Caco-2 (cell line): ENCODE measurements around the gene NMNAT3. TPM values are rescaled to one million over a fixed set of nuclear protein-coding genes. Genes with fewer than 3 reads are reported as not detected.
"Not testable (repeated sequence)": the region's sequence is repeated elsewhere in the genome, so short reads cannot be mapped to it uniquely, and the experiment has no call there.

Source experiments
- BruUV-seq: library from RNA; stranded (reverse); fragments of 400-500 nt; replicated peaks from 2 replicates; lab custom pipeline; 2021; lab: Mats Ljungman, UMichigan
- CTCF ChIA-PET: fragments of 300-600 bp; sonication (Branson Sonifier 250); formaldehyde crosslinking; loops from one replicate; lab custom pipeline; 2022; ENCODE audit warnings: antibody characterized with exemption; lab: Charles Lee
- POLR2A ChIA-PET: fragments of 300-600 bp; sonication (Branson Sonifier 250); formaldehyde crosslinking; loops from one replicate; lab custom pipeline; 2022; ENCODE audit warnings: antibody characterized with exemption; lab: Charles Lee
- DNase-seq, 2 experiments: peaks; one replicate each; pipeline versions ENCODE4 v3.0.0 to v3.0.0-alpha.2; 2020 to 2022
- H3K27me3 ChIP-seq: replicated peaks from 2 replicates; pipeline ENCODE4 v1.6.0; 2011; ENCODE audit warnings: low read length; ENCODE audit not compliant: control insufficient read depth, insufficient read depth
- H3K36me3 ChIP-seq: 2 replicates; pipeline ENCODE4 v1.5.1; 2011; ENCODE audit warnings: low read length; ENCODE audit not compliant: control insufficient read depth, insufficient read depth
- H3K4me1 ChIP-seq: fragments of 250-450 bp; sonication (Bioruptor Pico); 2 replicates; pipeline ENCODE4 v1.5.1; 2020; ENCODE audit warnings: mild to moderate bottlenecking
- H3K4me3 ChIP-seq: 2 replicates; pipeline ENCODE4 v1.5.1; 2011; ENCODE audit warnings: low read depth, mild to moderate bottlenecking, control low read depth, low read length
- H3K9me3 ChIP-seq: fragments of 250-450 bp; sonication (Bioruptor Pico); 2 replicates; pipeline ENCODE4 v1.5.1; 2020; ENCODE audit warnings: mild to moderate bottlenecking, moderate library complexity
- H3K27ac Mint-ChIP-seq: one replicate; pipeline ENCODE4 v1.8.0; 2022; ENCODE audit warnings: mixed read lengths; ENCODE audit not compliant: unreplicated experiment
- H3K27me3 Mint-ChIP-seq: one replicate; pipeline ENCODE4 v1.8.0; 2022; ENCODE audit warnings: mixed read lengths; ENCODE audit not compliant: insufficient read depth, unreplicated experiment
- H3K36me3 Mint-ChIP-seq: one replicate; pipeline ENCODE4 v1.8.0; 2022; ENCODE audit warnings: mild to moderate bottlenecking, mixed read lengths; ENCODE audit not compliant: insufficient read depth, unreplicated experiment
- H3K4me1 Mint-ChIP-seq: one replicate; pipeline ENCODE4 v1.8.0; 2022; ENCODE audit warnings: low read depth, mixed read lengths; ENCODE audit not compliant: unreplicated experiment
- H3K4me3 Mint-ChIP-seq: one replicate; pipeline ENCODE4 v1.8.0; 2022; ENCODE audit warnings: mild to moderate bottlenecking, moderate library complexity, mixed read lengths; ENCODE audit not compliant: unreplicated experiment
- H3K9me3 Mint-ChIP-seq: one replicate; pipeline ENCODE4 v1.8.0; 2022; ENCODE audit warnings: mixed read lengths; ENCODE audit not compliant: unreplicated experiment
- intact Hi-C: fragments of 100-400 bp; cut with micrococcal nuclease; formaldehyde crosslinking; loops from one replicate; pipeline ENCODE4 v1.10.0; 2022; ENCODE audit not compliant: unreplicated experiment
- total RNA-seq: library from RNA; stranded (reverse); gene quantifications from 2 replicates; pipeline ENCODE4 v1.2.3, GENCODE V29; 2022
- TF ChIP-seq, protein P1 (sequence below), 2 experiments: fragments of 200-600 bp in 1 of 2; IDR thresholded peaks; 1 replicate in 1 of 2; 2 replicates in 1 of 2; pipeline versions ENCODE4 v1.5.1 to v1.8.0; 2011 to 2022; ENCODE audit warnings: antibody characterized with exemption in 1 of 2, control low read depth in 1 of 2, inconsistent platforms in 1 of 2, low read depth in 1 of 2, low read length in 1 of 2, mild to moderate bottlenecking in 1 of 2, moderate library complexity in 1 of 2; ENCODE audit not compliant: insufficient read depth in 1 of 2, severe bottlenecking in 1 of 2, unreplicated experiment in 1 of 2

NMNAT3 gene
- total RNA-seq, 1 experiment from 2014 or later = 17.6 TPM

DNA sequence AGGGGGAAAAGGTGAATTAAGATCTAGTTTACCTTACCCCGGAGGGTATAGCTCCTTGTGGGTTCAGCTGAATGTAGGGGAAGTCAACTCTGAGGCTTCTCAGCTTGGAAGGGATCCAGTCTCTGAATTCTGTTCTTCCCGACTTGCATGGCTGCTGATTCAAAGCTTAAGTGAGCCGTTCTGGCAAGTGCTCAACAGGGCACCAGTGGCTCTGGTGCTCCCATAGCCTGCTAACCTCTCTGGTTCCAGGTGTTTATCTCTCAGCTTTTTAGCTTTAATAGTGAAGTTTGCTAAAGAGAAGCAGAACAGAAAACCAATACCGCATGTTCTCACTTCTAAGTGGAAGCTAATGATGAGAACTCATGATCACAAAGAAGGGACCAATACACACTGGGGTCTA is 92.0 kb downstream of the NMNAT3 start:
- no peaks in the 10 kb centered on the region for H3K36me3 ChIP-seq
- POLR2A ChIA-PET = no interaction called here
- no TSS peak for BruUV-seq
- Mint-ChIP-seq H3K4me3 (no peak overlapping the region), H3K9me3 (no peaks in the 10 kb centered on the region), H3K27me3 (no peaks in the 10 kb centered on the region), H3K27ac (no peak overlapping the region), H3K4me1 (peaks cover 12% of the 10 kb centered on the region), H3K36me3 (peaks cover 14% of the 10 kb centered on the region)
- intact Hi-C loops = no loop called here
- H3K4me3 ChIP-seq = no peak overlapping the region
- DNase-seq = no peak
- no peaks in the 10 kb centered on the region for H3K27me3 ChIP-seq
- TF ChIP-seq, protein P1, sequence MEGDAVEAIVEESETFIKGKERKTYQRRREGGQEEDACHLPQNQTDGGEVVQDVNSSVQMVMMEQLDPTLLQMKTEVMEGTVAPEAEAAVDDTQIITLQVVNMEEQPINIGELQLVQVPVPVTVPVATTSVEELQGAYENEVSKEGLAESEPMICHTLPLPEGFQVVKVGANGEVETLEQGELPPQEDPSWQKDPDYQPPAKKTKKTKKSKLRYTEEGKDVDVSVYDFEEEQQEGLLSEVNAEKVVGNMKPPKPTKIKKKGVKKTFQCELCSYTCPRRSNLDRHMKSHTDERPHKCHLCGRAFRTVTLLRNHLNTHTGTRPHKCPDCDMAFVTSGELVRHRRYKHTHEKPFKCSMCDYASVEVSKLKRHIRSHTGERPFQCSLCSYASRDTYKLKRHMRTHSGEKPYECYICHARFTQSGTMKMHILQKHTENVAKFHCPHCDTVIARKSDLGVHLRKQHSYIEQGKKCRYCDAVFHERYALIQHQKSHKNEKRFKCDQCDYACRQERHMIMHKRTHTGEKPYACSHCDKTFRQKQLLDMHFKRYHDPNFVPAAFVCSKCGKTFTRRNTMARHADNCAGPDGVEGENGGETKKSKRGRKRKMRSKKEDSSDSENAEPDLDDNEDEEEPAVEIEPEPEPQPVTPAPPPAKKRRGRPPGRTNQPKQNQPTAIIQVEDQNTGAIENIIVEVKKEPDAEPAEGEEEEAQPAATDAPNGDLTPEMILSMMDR (IDR thresholded peaks at IDR 0.05; ENCODE audit: insufficient read depth in 1 of 2, low read depth in 1 of 2, low read length in 1 of 2, severe bottlenecking in 1 of 2, unreplicated experiment in 1 of 2) = no peak
- CTCF ChIA-PET = no interaction called here
- no peaks in the 10 kb centered on the region; the same call in 1 of the 2 replicates for H3K4me1 ChIP-seq
- no peaks in the 10 kb centered on the region for H3K9me3 ChIP-seq

- H3K36me3 Mint-ChIP-seq, DNase-seq, H3K27me3 Mint-ChIP-seq, H3K4me3 ChIP-seq, CTCF ChIA-PET, intact Hi-C loops, H3K4me3 Mint-ChIP-seq, H3K36me3 ChIP-seq, H3K9me3 Mint-ChIP-seq, H3K9me3 ChIP-seq, H3K27me3 ChIP-seq, POLR2A ChIA-PET, BruUV-seq, H3K27ac Mint-ChIP-seq, H3K4me1 Mint-ChIP-seq, H3K4me1 ChIP-seq: not testable (repeated sequence)
Measured at GRCh38 chr3:139583651-139584050, 94.1 kb downstream of the NMNAT3 start.

GRCh38 chr3:139578783-139579182 is 99.0 kb downstream of the NMNAT3 start:
- intact Hi-C loops = no loop called here
- no peak for DNase-seq
- H3K4me3 Mint-ChIP-seq = no peak overlapping the region
- TF ChIP-seq, protein P1 (IDR thresholded peaks at IDR 0.05; ENCODE audit: insufficient read depth in 1 of 2, low read depth in 1 of 2, low read length in 1 of 2, severe bottlenecking in 1 of 2, unreplicated experiment in 1 of 2) = no peak
- H3K27ac Mint-ChIP-seq = no peak overlapping the region
- H3K27me3 ChIP-seq = no peaks in the 10 kb centered on the region
- H3K4me1 Mint-ChIP-seq = no peaks in the 10 kb centered on the region
- no peaks in the 10 kb centered on the region for H3K9me3 ChIP-seq
- POLR2A ChIA-PET = no interaction called here
- H3K4me1 ChIP-seq = no peaks in the 10 kb centered on the region
- peaks cover 2% of the 10 kb centered on the region for H3K36me3 Mint-ChIP-seq
- no TSS peak for BruUV-seq
- CTCF ChIA-PET = interaction anchor here (0.6 kb wide), 1 partner anchor 205 kb away, joined by 3 read pairs; no protein-coding TSS in a partner anchor
- H3K4me3 ChIP-seq = no peak overlapping the region
- no peaks in the 10 kb centered on the region for H3K36me3 ChIP-seq
- H3K9me3 Mint-ChIP-seq = no peaks in the 10 kb centered on the region
- H3K27me3 Mint-ChIP-seq = no peaks in the 10 kb centered on the region

GRCh38 chr3:139577909-139578308 is 99.9 kb downstream of the NMNAT3 start:
- H3K9me3 Mint-ChIP-seq = no peaks in the 10 kb centered on the region
- peaks cover 6% of the 10 kb centered on the region for H3K36me3 Mint-ChIP-seq
- Histone ChIP-seq H3K27me3 (no peaks in the 10 kb centered on the region), H3K9me3 (no peaks in the 10 kb centered on the region), H3K36me3 (no peaks in the 10 kb centered on the region), H3K4me1 (no peaks in the 10 kb centered on the region), H3K4me3 (no peak overlapping the region)
- no peaks in the 10 kb centered on the region for H3K4me1 Mint-ChIP-seq
- no peaks in the 10 kb centered on the region for H3K27me3 Mint-ChIP-seq
- H3K27ac Mint-ChIP-seq = no peak overlapping the region
- ChIA-PET POLR2A (no interaction called here), CTCF (no interaction called here)
- intact Hi-C loops = no loop called here
- TF ChIP-seq, protein P1 (IDR thresholded peaks at IDR 0.05; ENCODE audit: insufficient read depth in 1 of 2, low read depth in 1 of 2, low read length in 1 of 2, severe bottlenecking in 1 of 2, unreplicated experiment in 1 of 2) = no peak
- DNase-seq = no peak
- H3K4me3 Mint-ChIP-seq = no peak overlapping the region
- BruUV-seq = no TSS peak
